ENCODE data around the gene SLC25A34. TPM values are rescaled to one million over a fixed set of nuclear protein-coding genes. Genes with fewer than 3 reads are reported as not detected.
A peak's percentile ranks its signal among the peaks of the same experiment; 100 is the strongest.

SLC25A34 gene
- total RNA-seq, 1 donor from 2014 or later: 1.7 TPM

GRCh38 chr1:15733726-15734226, 2.3 kb upstream of the SLC25A34 start:
- no peak for DNase-seq

- DNase-seq: no peak
These were observed 1.8 kb upstream of the SLC25A34 start for GRCh38 chr1:15734296-15734695.

GRCh38 chr1:15734901-15735300, 1.2 kb upstream of the SLC25A34 start:
- no peak for DNase-seq

GRCh38 chr1:15735304-15736037, 587 bp upstream of the SLC25A34 start:
- DNase-seq: no peak

- DNase-seq: no peak
These were observed 819 bp downstream of the SLC25A34 start for GRCh38 chr1:15736892-15737261.

GRCh38 chr1:15737324-15738319, 1.6 kb downstream of the SLC25A34 start:
- no peak for DNase-seq

GRCh38 chr1:15738416-15739113, 2.5 kb downstream of the SLC25A34 start:
- DNase-seq: no peak

GRCh38 chr1:15739259-15739658, 3.2 kb downstream of the SLC25A34 start:
- no peak for DNase-seq

GRCh38 chr1:15739745-15740144, 3.7 kb downstream of the SLC25A34 start:
- DNase-seq: peak; percentile 41

GRCh38 chr1:15740924-15741850, 5.1 kb downstream of the SLC25A34 start:
- peak; percentile 81 for DNase-seq

- no peak for DNase-seq
These were observed 6.3 kb downstream of the SLC25A34 start, which contains the start of gene TMEM82 for GRCh38 chr1:15742339-15742801. TMEM82 (plus strand) TSS chr1:15742499; CDS start chr1:15742560, 61 bp downstream.

GRCh38 chr1:15744122-15744679, 8.1 kb downstream of the SLC25A34 start:
- DNase-seq: no peak

- no peak for DNase-seq
These were observed 11.3 kb downstream of the SLC25A34 start for GRCh38 chr1:15747378-15747777.

- DNase-seq: no peak
These were observed 12.2 kb downstream of the SLC25A34 start for GRCh38 chr1:15748264-15748663.

- no peak for DNase-seq
These were observed 12.8 kb downstream of the SLC25A34 start for GRCh38 chr1:15748690-15749398.

GRCh38 chr1:15749399-15750291, 13.6 kb downstream of the SLC25A34 start:
- peak; percentile 88 for DNase-seq

GRCh38 chr1:15750924-15751323, 14.9 kb downstream of the SLC25A34 start:
- no peak for DNase-seq

GRCh38 chr1:15751717-15752116, 15.7 kb downstream of the SLC25A34 start:
- DNase-seq: no peak

- no peak for DNase-seq
These were observed 17.7 kb downstream of the SLC25A34 start for GRCh38 chr1:15753776-15754175.
